HCT116 (cell line): Measurements from ENCODE around the gene RIPOR2.

Experiments
- CTCF ChIP-seq, 3 experiments: fragments of 200-600 bp in 1 of 3; sonication (generic) in 1 of 3; IDR thresholded peaks in 2 of 3; conservative IDR thresholded peaks in 1 of 3; 2 replicates each; pipeline ENCODE4 v1.5.1; 2012 to 2017; ENCODE audit warnings: low read depth in 2 of 3, low read length in 2 of 3, antibody characterized with exemption in 1 of 3, borderline replicate concordance in 1 of 3, control low read depth in 1 of 3, mild to moderate bottlenecking in 1 of 3, mixed read lengths in 1 of 3, mixed run types in 1 of 3, moderate library complexity in 1 of 3; ENCODE audit not compliant: insufficient read depth in 1 of 3
- EZH2 ChIP-seq: fragments of 200-600 bp; sonication (generic); IDR thresholded peaks from 2 replicates; pipeline ENCODE4 v1.6.1; 2017; ENCODE audit warnings: antibody characterized with exemption, mixed run types
- EZH2phosphoT487 ChIP-seq: fragments of 200-600 bp; IDR thresholded peaks from 2 replicates; pipeline ENCODE4 v1.6.1; 2018; ENCODE audit warnings: antibody characterized with exemption, borderline replicate concordance
- JUND ChIP-seq: IDR thresholded peaks from 2 replicates; pipeline ENCODE4 v1.6.1; 2012
- MAX ChIP-seq: IDR thresholded peaks from 2 replicates; pipeline ENCODE4 v1.6.1; 2012
- POLR2A ChIP-seq: IDR thresholded peaks from 2 replicates; pipeline ENCODE4 v1.7.0; 2011; ENCODE audit warnings: borderline replicate concordance; ENCODE audit not compliant: insufficient read depth, insufficient read length; ENCODE audit errors: extremely low read depth
- POLR2AphosphoS5 ChIP-seq: IDR thresholded peaks from 2 replicates; pipeline ENCODE4 v1.6.1; 2011; ENCODE audit warnings: mild to moderate bottlenecking, low read depth, low read length, moderate library complexity
- RAD21 ChIP-seq: IDR thresholded peaks from 2 replicates; pipeline ENCODE4 v1.6.1; 2012; ENCODE audit warnings: low read depth, mild to moderate bottlenecking
- SP1 ChIP-seq: IDR thresholded peaks from 2 replicates; pipeline ENCODE4 v1.6.1; 2012; ENCODE audit warnings: low read depth
- YY1 ChIP-seq: IDR thresholded peaks from 2 replicates; pipeline ENCODE4 v1.6.1; 2011; ENCODE audit warnings: low read length, low read depth, moderate library complexity, mild to moderate bottlenecking; ENCODE audit not compliant: insufficient replicate concordance; ENCODE audit errors: extremely low read depth
- ZBTB33 ChIP-seq: IDR thresholded peaks from 2 replicates; pipeline ENCODE4 v1.6.1; 2011; ENCODE audit warnings: mild to moderate bottlenecking, low read length, moderate library complexity; ENCODE audit not compliant: insufficient replicate concordance; ENCODE audit errors: extremely low read depth
- ZFX ChIP-seq: fragments of 450-650 bp; IDR thresholded peaks from 2 replicates; pipeline ENCODE4 v1.6.1; 2017
- ZNF274 ChIP-seq: fragments of 200-500 bp; sonication (Bioruptor generic); IDR thresholded peaks from 2 replicates; pipeline ENCODE4 v1.6.1; 2014; ENCODE audit warnings: mild to moderate bottlenecking, low read depth, low read length, inconsistent platforms

GRCh38 chr6:24940311-24940917 is 4.7 kb upstream of the RIPOR2 start:
- TF ChIP-seq ZNF274, result no peak
- TF ChIP-seq EZH2, result no peak
- TF ChIP-seq RAD21, result no peak
- no peak for TF ChIP-seq CTCF (IDR thresholded peaks at IDR 0.05 in 2 of 3, conservative IDR thresholded peaks at IDR 0.05 in 1 of 3; ENCODE audit: borderline replicate concordance in 1 of 3, insufficient read depth in 1 of 3, low read depth in 2 of 3, low read length in 2 of 3)
- TF ChIP-seq POLR2A, result no peak
- TF ChIP-seq ZFX, result no peak
- TF ChIP-seq ZBTB33, result no peak
- no peak for TF ChIP-seq EZH2phosphoT487
- no peak for TF ChIP-seq POLR2AphosphoS5
- no peak for TF ChIP-seq MAX
- TF ChIP-seq JUND, result no peak
- no peak for TF ChIP-seq YY1
- TF ChIP-seq SP1, result no peak
